IMR-90 (cell line): ENCODE results near the gene TMOD1. TPM values are rescaled to one million over a fixed set of nuclear protein-coding genes. Genes with fewer than 3 reads are reported as not detected.

Experiments used
- ATAC-seq: fragments of 200-7000 bp; cut with Tn5 transposase; 2 replicates; pipeline ENCODE4 v1.9.1; 2020; ENCODE audit warnings: low read depth, mild to moderate bottlenecking, moderate library complexity
- BruUV-seq: library from RNA; stranded (reverse); fragments of 400-500 nt; replicated peaks from 2 replicates; lab custom pipeline; 2021; lab: Mats Ljungman, UMichigan
- CTCF ChIA-PET: fragments of 300-600 bp; formaldehyde crosslinking; extraction: SDS; loops from one replicate; lab custom pipeline; 2021; ENCODE audit warnings: antibody characterized with exemption; lab: Yijun Ruan, JAX
- POLR2A ChIA-PET: fragments of 300-600 bp; sonication (Branson Sonifier 250); formaldehyde crosslinking; loops from one replicate; lab custom pipeline; 2022; ENCODE audit warnings: antibody characterized with exemption; ENCODE audit not compliant: unreplicated experiment; lab: Charles Lee
- DNase-seq: peaks from one replicate; pipeline ENCODE4 v3.0.0; 2013
- H2AFZ ChIP-seq: replicated peaks from 2 replicates; pipeline ENCODE3; 2013; ENCODE audit warnings: low read length, mild to moderate bottlenecking; ENCODE audit not compliant: poor library complexity
- H2AK5ac ChIP-seq: 2 replicates; pipeline ENCODE4 v1.6.1; 2013; ENCODE audit warnings: low read depth, low read length, inconsistent platforms
- H2AK9ac ChIP-seq: replicated peaks from 2 replicates; pipeline ENCODE3; 2013; ENCODE audit warnings: mild to moderate bottlenecking, low read depth, low read length, moderate library complexity; ENCODE audit not compliant: poor library complexity
- H2BK120ac ChIP-seq: 2 replicates; pipeline ENCODE4 v1.6.1; 2013; ENCODE audit warnings: low read depth, low read length, inconsistent platforms
- H2BK15ac ChIP-seq: 3 replicates; pipeline ENCODE4 v1.6.1; 2013; ENCODE audit warnings: low read depth, low read length, inconsistent platforms
- H2BK20ac ChIP-seq: 2 replicates; pipeline ENCODE4 v1.6.1; 2013; ENCODE audit warnings: low read depth, mild to moderate bottlenecking, inconsistent platforms, low read length, moderate library complexity
- H2BK5ac ChIP-seq: 2 replicates; pipeline ENCODE4 v1.6.1; 2013; ENCODE audit warnings: mild to moderate bottlenecking, low read depth, low read length, inconsistent platforms; ENCODE audit not compliant: poor library complexity, severe bottlenecking
- H3K14ac ChIP-seq: replicated peaks from 2 replicates; pipeline ENCODE4 v1.6.1; 2013; ENCODE audit warnings: low read depth, low read length, inconsistent platforms
- H3K18ac ChIP-seq: 2 replicates; pipeline ENCODE4 v1.6.1; 2013; ENCODE audit warnings: low read depth, low read length, control low read depth
- H3K23ac ChIP-seq: 2 replicates; pipeline ENCODE4 v1.6.1; 2013; ENCODE audit warnings: low read depth, low read length, inconsistent platforms
- H3K27ac ChIP-seq: 2 replicates; pipeline ENCODE4 v1.5.1; 2013; ENCODE audit warnings: mild to moderate bottlenecking, control low read depth, low read length; ENCODE audit not compliant: insufficient read depth
- H3K27me3 ChIP-seq: 2 replicates; pipeline ENCODE4 v1.6.1; 2013; ENCODE audit warnings: low read length; ENCODE audit not compliant: control insufficient read depth, insufficient read depth
- H3K36me3 ChIP-seq: 2 replicates; pipeline ENCODE4 v1.6.1; 2013; ENCODE audit warnings: low read length, mixed read lengths; ENCODE audit not compliant: control insufficient read depth, insufficient read depth
- H3K4ac ChIP-seq: 2 replicates; pipeline ENCODE4 v1.6.1; 2013; ENCODE audit warnings: low read depth, low read length, inconsistent platforms
- H3K4me1 ChIP-seq: 2 replicates; pipeline ENCODE4 v1.6.1; 2013; ENCODE audit warnings: low read length, mixed read lengths; ENCODE audit not compliant: control insufficient read depth, insufficient read depth
- H3K4me2 ChIP-seq: 2 replicates; pipeline ENCODE4 v1.6.1; 2013; ENCODE audit warnings: low read depth, mild to moderate bottlenecking, control low read depth, low read length, moderate library complexity
- H3K4me3 ChIP-seq: 2 replicates; pipeline ENCODE4 v1.5.1; 2013; ENCODE audit warnings: low read depth, mild to moderate bottlenecking, control low read depth, low read length, moderate library complexity; ENCODE audit not compliant: insufficient read depth
- H3K56ac ChIP-seq: 2 replicates; pipeline ENCODE4 v1.6.1; 2013; ENCODE audit warnings: low read length, inconsistent platforms; ENCODE audit not compliant: insufficient read depth; ENCODE audit errors: extremely low read depth
- H3K79me1 ChIP-seq, 2 experiments: 2 replicates each; pipeline ENCODE4 v1.6.1; 2013; ENCODE audit warnings: low read length in 2 of 2, inconsistent platforms in 1 of 2, low read depth in 1 of 2
- H3K9ac ChIP-seq: 2 replicates; pipeline ENCODE4 v1.6.1; 2013; ENCODE audit warnings: low read depth, low read length, control low read depth
- H3K9me1 ChIP-seq: 2 replicates; pipeline ENCODE4 v1.6.1; 2013; ENCODE audit warnings: low read length, inconsistent platforms; ENCODE audit not compliant: insufficient read depth
- H3K9me3 ChIP-seq: 2 replicates; pipeline ENCODE4 v1.6.1; 2013; ENCODE audit warnings: low read length; ENCODE audit not compliant: control insufficient read depth, insufficient read depth
- H4K20me1 ChIP-seq: 2 replicates; pipeline ENCODE4 v1.6.1; 2013; ENCODE audit warnings: low read length, inconsistent platforms; ENCODE audit not compliant: insufficient read depth
- H4K5ac ChIP-seq: 2 replicates; pipeline ENCODE4 v1.6.1; 2013; ENCODE audit warnings: mild to moderate bottlenecking, low read depth, low read length, control low read depth
- H4K8ac ChIP-seq, 2 experiments: 2 replicates each; pipeline ENCODE4 v1.6.1; 2013; ENCODE audit warnings: low read depth in 2 of 2, low read length in 2 of 2, control low read depth in 1 of 2, inconsistent platforms in 1 of 2
- H4K91ac ChIP-seq: 2 replicates; pipeline ENCODE4 v1.6.1; 2013; ENCODE audit warnings: low read depth, low read length, inconsistent platforms; ENCODE audit not compliant: insufficient read depth
- BHLHE40 ChIP-seq: fragments of 150-350 bp; IDR thresholded peaks from 2 replicates; pipeline ENCODE4 v1.6.1; 2016; ENCODE audit warnings: mild to moderate bottlenecking, low read depth, low read length
- CEBPB ChIP-seq: IDR thresholded peaks from 2 replicates; pipeline ENCODE4 v1.6.1; 2012; ENCODE audit warnings: low read depth, low read length, improper control_type of control experiment
- CHD1 ChIP-seq: IDR thresholded peaks from 2 replicates; pipeline ENCODE4 v1.6.1; 2012; ENCODE audit warnings: low read depth, low read length, improper control_type of control experiment
- FOS ChIP-seq: fragments of 150-350 bp; IDR thresholded peaks from 2 replicates; pipeline ENCODE4 v1.6.1; 2016; ENCODE audit warnings: low read depth, low read length
- MAFK ChIP-seq: IDR thresholded peaks from 2 replicates; pipeline ENCODE4 v1.6.1; 2012; ENCODE audit warnings: low read depth, low read length, improper control_type of control experiment
- MAZ ChIP-seq: IDR thresholded peaks from 2 replicates; pipeline ENCODE4 v1.6.1; 2012; ENCODE audit warnings: low read depth, mild to moderate bottlenecking, low read length, improper control_type of control experiment, moderate library complexity, borderline replicate concordance
- MXI1 ChIP-seq: IDR thresholded peaks from 2 replicates; pipeline ENCODE4 v1.6.1; 2012; ENCODE audit warnings: low read depth, mild to moderate bottlenecking, low read length, moderate library complexity, borderline replicate concordance
- NFE2L2 ChIP-seq: fragments of 150-350 bp; IDR thresholded peaks from 2 replicates; pipeline ENCODE4 v1.6.1; 2016; ENCODE audit warnings: low read depth, mild to moderate bottlenecking, low read length
- POLR2A ChIP-seq: IDR thresholded peaks from 2 replicates; pipeline ENCODE4 v1.6.1; 2012; ENCODE audit warnings: mild to moderate bottlenecking, low read depth, low read length
- RCOR1 ChIP-seq: IDR thresholded peaks from 2 replicates; pipeline ENCODE4 v1.6.1; 2012; ENCODE audit warnings: mild to moderate bottlenecking, low read length, improper control_type of control experiment; ENCODE audit not compliant: insufficient replicate concordance
- RFX5 ChIP-seq: IDR thresholded peaks from 2 replicates; pipeline ENCODE4 v1.8.0; 2012; ENCODE audit warnings: low read depth, mild to moderate bottlenecking, low read length, moderate library complexity
- SMC3 ChIP-seq: fragments of 150-350 bp; IDR thresholded peaks from 2 replicates; pipeline ENCODE4 v1.6.1; 2016; ENCODE audit warnings: low read depth, mild to moderate bottlenecking, antibody characterized with exemption, low read length, moderate library complexity
- USF2 ChIP-seq: fragments of 150-350 bp; IDR thresholded peaks from 2 replicates; pipeline ENCODE4 v1.6.1; 2017; ENCODE audit warnings: mild to moderate bottlenecking, antibody characterized with exemption, low read length, low read depth
- WGBS, 2 experiments: methylation state at CpG; one replicate each; pipeline versions ENCODE4 v1.1.5 to v1.1.7; 2013; ENCODE audit warnings: missing lambda C conversion rate in 2 of 2; ENCODE audit not compliant: insufficient read length in 1 of 2; ENCODE audit errors: extremely low coverage in 2 of 2; 5-methylcytosine and 5-hydroxymethylcytosine counted together
- dilution Hi-C: fragments of 300-500 bp; cut with HindIII; formaldehyde crosslinking; loops from one replicate; pipeline ENCODE4 v1.14.3; 2018; ENCODE audit warnings: low sequenced_read_pairs; ENCODE audit not compliant: unreplicated experiment
- in situ Hi-C: fragments of 300-500 bp; cut with MboI; formaldehyde crosslinking; loops from 3 replicates; pipeline ENCODE4 v1.14.3; 2019; ENCODE audit warnings: low sequenced_read_pairs, inconsistent platforms, mixed read lengths
- intact Hi-C: fragments of 100-400 bp; cut with micrococcal nuclease; formaldehyde crosslinking; loops from 2 replicates; pipeline ENCODE4 v1.10.0; 2022
- polyA plus RNA-seq, 3 experiments: library from polyadenylated mRNA; depleted of rRNA; stranded (reverse); fragments of >200 nt; gene quantifications; 2 replicates each; pipeline ENCODE4 v1.2.3, GENCODE V29; 2012; ENCODE audit warnings: low replicate concordance in 1 of 3
- total RNA-seq: library from RNA; depleted of rRNA; stranded (reverse); fragments of >200 nt; gene quantifications from 2 replicates; pipeline ENCODE4 v1.2.3, GENCODE V29; 2012
- TF ChIP-seq, protein P1 (sequence below): conservative IDR thresholded peaks from 2 replicates; pipeline ENCODE4 v1.5.1; 2012; ENCODE audit warnings: mild to moderate bottlenecking, low read depth, low read length, improper control_type of control experiment
- TF ChIP-seq, protein P2 (sequence below): fragments of 150-350 bp; IDR thresholded peaks from 2 replicates; pipeline ENCODE4 v1.6.1; 2016; ENCODE audit warnings: low read depth, mild to moderate bottlenecking, low read length, moderate library complexity, borderline replicate concordance

The TMOD1 gene
- total and polyA plus RNA-seq, 2 of the 4 experiments (the other 2 are of a cell fraction): 0.18 to 0.38 TPM

DNA sequence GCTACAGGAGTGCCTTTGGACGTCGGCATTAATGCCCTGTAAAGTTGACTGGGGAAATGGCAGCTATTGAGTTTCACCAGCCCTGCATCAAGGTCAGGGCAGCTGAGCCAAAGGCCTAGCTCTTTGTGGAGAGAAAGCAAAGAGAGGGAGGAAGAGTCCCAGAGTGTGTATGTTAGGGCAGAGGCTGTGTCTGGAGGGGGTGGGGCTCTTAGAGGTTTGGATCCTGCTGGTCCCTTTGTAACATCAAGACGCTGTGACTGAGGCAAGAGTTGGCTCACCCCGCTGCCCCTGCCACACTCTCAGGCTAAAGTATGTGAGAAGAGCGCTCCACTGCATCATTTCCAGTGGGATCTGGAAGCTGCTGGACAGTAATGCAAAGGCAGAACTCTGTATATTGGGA lies 34.3 kb downstream of the TMOD1 start:
- H3K23ac ChIP-seq: no peak overlapping the region
- ATAC-seq (no peak), DNase-seq (no peak)
- H4K8ac ChIP-seq: no peak overlapping the region
- H2AK5ac ChIP-seq: no peak overlapping the region
- WGBS, 2 experiments: 60% methylated on average over 1 of the region's 5 CpGs; no CpG with 5 or more reads in 1 of the 2 experiments
- H2BK120ac ChIP-seq: no peak overlapping the region
- H3K4ac ChIP-seq: no peak overlapping the region
- no peak overlapping the region for H2BK20ac ChIP-seq
- H3K27me3 ChIP-seq: no peaks in the 10 kb centered on the region
- no peak overlapping the region for H2AFZ ChIP-seq
- H2BK5ac ChIP-seq: no peak overlapping the region
- H3K14ac ChIP-seq: no peak overlapping the region
- peaks cover 2% of the 10 kb centered on the region for H3K9me1 ChIP-seq
- CTCF ChIA-PET: no interaction called here
- no peaks in the 10 kb centered on the region for H4K20me1 ChIP-seq
- no TSS peak for BruUV-seq
- no peak overlapping the region for H3K27ac ChIP-seq
- H3K36me3 ChIP-seq: peaks cover 2% of the 10 kb centered on the region; the same call in 1 of the 2 replicates
- TF ChIP-seq POLR2A: no peak
- TF ChIP-seq RFX5: no peak
- TF ChIP-seq BHLHE40: no peak
- TF ChIP-seq RCOR1: no peak
- TF ChIP-seq USF2: no peak
- no peak for TF ChIP-seq MAZ
- no peak for TF ChIP-seq NFE2L2
- TF ChIP-seq FOS: no peak
- TF ChIP-seq CEBPB: no peak
- no peak for TF ChIP-seq CHD1
- TF ChIP-seq SMC3: no peak
- TF ChIP-seq, protein P1, sequence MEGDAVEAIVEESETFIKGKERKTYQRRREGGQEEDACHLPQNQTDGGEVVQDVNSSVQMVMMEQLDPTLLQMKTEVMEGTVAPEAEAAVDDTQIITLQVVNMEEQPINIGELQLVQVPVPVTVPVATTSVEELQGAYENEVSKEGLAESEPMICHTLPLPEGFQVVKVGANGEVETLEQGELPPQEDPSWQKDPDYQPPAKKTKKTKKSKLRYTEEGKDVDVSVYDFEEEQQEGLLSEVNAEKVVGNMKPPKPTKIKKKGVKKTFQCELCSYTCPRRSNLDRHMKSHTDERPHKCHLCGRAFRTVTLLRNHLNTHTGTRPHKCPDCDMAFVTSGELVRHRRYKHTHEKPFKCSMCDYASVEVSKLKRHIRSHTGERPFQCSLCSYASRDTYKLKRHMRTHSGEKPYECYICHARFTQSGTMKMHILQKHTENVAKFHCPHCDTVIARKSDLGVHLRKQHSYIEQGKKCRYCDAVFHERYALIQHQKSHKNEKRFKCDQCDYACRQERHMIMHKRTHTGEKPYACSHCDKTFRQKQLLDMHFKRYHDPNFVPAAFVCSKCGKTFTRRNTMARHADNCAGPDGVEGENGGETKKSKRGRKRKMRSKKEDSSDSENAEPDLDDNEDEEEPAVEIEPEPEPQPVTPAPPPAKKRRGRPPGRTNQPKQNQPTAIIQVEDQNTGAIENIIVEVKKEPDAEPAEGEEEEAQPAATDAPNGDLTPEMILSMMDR: no peak
- no peak for TF ChIP-seq MXI1
- TF ChIP-seq, protein P2, sequence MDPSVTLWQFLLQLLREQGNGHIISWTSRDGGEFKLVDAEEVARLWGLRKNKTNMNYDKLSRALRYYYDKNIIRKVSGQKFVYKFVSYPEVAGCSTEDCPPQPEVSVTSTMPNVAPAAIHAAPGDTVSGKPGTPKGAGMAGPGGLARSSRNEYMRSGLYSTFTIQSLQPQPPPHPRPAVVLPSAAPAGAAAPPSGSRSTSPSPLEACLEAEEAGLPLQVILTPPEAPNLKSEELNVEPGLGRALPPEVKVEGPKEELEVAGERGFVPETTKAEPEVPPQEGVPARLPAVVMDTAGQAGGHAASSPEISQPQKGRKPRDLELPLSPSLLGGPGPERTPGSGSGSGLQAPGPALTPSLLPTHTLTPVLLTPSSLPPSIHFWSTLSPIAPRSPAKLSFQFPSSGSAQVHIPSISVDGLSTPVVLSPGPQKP: no peak
- TF ChIP-seq MAFK: no peak
- POLR2A ChIA-PET: no interaction called here
- H3K4me2 ChIP-seq: no peak overlapping the region
- in situ Hi-C loops (no loop called here), intact Hi-C loops (no loop called here), dilution Hi-C loops (no loop called here)
- no peak overlapping the region for H3K56ac ChIP-seq
- H4K91ac ChIP-seq: no peak overlapping the region
- no peak overlapping the region for H3K4me3 ChIP-seq
- H3K9ac ChIP-seq: no peak overlapping the region
- H2BK15ac ChIP-seq: no peak overlapping the region
- no peak overlapping the region for H3K18ac ChIP-seq
- H3K79me1 ChIP-seq: no peaks in the 10 kb centered on the region
- no peak overlapping the region for H4K5ac ChIP-seq
- H3K9me3 ChIP-seq: 0 out of 2 replicates have a peak, but pooled peaks cover 4% of the 10 kb centered on the region
- H3K4me1 ChIP-seq: peaks cover 7% of the 10 kb centered on the region
- H2AK9ac ChIP-seq: no peak overlapping the region
